ENCODE data around the gene CYP21A2.

Gene CYP21A2

DNA sequence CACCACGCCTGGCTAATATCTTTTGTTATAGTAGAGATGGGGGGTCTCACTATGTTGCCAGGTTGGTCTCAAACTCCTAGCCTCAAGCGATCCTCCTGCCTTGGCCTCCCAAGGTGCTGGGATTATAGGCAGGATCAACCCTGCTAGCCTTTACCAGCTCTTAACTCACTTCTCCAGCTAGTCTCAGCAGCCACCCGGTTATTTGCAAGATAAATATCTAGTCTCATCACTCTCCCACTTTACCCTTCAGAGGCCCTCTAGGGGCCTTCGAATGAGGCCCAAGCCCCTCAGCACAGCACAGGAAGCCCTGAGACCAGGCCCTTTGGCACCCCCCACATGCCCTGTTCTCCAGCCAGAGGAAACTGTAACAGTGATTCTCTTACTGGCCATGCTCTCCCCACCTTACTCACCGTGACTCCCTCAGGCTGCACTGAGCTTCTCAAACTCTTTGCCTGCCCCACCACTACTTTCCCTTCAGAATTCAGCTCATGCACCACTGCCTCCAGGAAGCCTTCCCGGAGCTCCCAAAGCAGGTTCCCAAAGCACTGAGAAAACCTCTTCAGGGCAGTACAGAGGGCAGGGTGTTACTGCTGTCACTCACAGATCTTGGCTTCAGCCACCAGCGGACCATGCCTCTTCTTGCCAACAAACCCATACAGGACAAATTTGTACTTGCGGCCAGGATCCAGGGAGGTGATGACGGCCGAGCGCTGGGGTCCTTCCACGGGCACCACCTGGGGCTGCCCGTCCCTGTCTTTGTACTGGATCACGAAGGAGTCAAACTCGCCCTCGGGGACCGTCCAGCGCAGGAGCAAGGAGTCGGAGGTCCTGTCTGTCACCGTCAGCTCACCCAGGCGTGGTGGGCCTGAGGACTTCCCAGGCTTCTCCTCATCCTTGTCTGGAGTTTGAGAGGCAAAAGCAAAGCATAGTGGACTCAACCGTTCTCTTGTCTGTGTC lies 45.9 kb downstream of the CYP21A2 start:
- DNase-seq = no peak

DNA sequence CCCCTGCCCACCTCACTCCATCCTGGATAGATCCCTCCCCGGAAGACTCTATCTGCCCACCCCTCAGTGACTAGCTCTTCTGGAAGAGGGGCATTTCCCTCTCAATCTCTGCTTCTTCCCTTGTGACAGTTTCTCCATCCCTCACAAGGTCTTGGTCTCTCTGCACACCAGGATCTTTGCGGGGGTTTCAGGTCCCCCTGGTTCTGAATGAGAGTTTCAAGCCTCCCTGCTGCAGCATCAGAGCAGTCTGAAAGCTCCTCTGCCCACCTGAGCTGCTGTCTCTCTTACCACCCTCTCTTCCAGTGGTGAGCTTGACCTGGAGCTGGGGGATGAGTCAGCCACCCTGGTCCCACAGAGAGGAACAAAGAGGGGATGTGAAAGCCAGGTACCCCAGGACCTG lies 46.6 kb downstream of the CYP21A2 start:
- no peak for DNase-seq

DNA sequence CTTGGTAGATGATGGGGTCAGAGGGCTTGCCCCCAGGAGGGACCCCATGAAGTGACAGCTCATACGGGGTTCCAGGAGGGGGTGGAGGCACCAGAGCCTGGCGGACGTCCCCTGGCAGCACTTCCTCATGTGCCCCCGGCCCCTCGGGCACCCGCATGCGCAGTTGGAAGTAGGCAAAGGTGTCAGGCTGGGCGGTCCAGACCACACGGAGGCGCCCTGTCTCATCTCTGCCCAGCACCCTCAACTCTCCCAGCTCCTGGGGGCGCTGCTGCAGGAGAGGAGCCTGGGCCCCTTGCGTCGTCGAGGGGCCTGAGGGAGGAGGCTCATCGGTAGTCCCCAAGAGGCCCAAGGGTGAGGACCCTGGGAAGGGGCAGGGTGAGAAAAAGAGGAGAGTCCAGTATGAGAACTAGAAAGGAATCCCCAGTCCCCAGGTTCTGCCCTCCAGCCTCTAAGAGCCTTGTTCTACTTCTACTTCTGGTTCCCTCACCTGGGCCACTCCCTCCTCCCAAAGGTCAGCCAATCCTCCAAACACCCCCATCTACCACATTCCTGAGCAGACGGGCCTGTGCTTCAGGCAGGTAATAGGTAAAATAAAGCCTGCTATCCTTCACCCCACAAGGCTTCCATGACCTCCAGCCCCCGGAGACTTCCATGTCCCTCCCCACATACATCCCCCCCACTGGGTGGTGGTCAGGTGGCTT lies 47.7 kb downstream of the CYP21A2 start:
- no peak for DNase-seq

DNA sequence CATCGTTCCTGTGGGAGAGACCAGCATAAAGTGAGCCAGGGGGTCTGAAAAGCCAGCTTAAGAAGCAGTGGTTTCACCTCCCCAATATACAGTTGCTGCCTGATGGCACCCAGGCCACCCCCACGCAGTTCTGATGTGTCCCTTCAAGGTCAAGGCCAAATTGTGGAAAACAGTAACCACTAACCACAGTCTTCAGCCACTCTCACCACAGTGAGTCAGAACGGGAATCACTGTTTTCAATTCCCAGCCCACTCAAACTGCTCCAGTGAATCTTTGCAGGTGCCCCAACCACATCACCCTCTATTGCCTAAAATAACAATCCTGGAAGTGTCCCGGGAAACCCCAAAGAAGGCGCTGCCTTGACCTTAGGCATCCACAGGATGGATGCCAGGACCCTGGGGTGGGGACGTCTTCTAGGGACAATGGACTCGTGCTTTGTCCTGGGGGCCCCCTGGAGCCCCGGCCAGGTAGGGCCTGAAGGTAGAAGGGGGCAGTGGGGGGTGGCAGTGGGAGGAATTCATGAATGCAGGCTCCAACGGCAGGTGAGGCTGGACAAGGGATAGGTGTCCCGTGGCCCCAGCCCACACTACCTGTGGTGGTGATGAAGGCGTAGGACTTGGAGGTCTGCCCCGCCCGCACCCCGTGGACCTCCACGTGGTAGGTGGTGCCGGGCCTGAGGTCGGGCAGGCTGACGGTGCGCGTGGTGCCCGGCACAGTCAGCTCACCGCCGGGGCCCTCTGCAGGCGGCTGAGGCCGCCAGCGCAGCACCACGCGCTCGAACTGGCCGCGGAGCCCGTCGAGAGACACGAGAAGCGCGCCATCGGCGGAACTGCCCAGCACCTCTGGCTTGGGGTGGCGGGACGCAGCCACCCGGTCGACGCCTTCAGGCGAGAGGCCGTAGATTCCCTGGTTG lies 48.7 kb downstream of the CYP21A2 start:
- DNase-seq = no peak

DNA sequence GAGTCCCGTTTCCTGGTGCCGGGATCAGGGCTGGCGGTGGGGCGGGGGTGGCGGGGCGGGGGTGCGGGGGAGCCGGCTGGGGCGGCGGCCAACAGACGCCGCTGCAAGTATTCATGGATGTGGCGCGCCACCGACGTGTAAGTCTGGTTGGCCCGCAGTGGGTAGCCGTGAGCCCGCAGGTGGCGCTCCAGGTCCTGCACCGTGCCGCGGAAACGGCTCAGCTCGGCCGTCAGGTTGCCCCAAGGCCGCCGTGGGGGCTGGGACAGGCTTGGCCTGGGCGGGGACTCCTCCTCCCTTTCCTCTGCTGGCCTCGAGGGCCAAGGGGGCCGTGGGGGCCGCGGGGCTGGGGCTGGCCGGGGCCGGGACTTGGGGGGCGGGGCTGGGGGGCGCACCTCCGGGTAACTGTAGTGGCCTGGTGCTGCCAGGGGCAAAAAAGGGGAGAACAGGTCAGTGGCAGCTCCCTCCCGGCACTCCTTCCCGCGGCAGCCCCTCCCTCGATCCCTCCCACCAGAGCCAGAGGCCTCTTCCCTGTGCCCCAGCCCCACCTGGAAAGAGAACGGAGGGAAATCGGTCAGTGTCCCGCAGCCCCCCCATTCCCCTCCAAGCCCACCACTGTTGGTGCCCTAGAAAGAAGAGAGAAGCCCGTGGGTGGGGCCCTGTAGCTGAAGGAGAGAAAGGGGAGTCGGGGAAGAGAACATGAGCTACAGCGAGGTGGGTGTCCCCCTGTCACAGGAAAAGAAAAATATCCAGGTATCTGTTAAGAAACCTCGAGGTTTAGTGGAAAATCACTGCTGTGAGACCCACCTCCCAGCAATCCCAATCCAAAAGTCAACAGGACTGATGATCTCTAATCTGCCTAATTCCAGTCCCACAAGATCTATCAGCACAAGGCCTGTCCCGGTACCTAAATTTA lies 49.6 kb downstream of the CYP21A2 start:
- no peak for DNase-seq

DNA sequence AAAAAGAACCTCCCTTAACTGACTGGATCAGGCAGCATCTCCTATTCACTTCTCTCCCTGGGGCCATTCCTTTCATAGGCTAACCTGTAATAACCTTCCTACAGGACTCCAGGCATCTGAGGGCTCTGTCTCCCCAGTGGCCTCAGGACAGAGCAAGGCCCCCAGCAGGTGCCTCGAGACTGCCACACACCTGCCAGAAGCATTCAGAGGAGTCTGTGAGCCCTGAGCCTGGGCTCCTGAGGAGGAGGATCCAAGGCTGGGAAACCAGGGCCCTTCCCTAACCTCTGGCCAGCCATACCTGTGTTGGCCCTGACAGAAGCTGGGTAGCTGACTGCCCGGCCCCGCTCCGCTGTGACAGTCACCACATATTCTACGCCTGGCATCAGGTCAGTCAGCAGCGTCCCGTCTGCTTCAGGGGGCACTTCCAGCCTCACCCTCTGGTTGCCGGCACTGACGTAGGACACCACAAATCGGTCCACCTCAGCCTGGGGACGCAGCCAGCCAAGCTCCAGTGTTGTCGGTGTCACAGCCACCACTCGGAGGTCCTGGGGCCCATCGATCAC lies 50.4 kb downstream of the CYP21A2 start:
- DNase-seq = no peak

DNA sequence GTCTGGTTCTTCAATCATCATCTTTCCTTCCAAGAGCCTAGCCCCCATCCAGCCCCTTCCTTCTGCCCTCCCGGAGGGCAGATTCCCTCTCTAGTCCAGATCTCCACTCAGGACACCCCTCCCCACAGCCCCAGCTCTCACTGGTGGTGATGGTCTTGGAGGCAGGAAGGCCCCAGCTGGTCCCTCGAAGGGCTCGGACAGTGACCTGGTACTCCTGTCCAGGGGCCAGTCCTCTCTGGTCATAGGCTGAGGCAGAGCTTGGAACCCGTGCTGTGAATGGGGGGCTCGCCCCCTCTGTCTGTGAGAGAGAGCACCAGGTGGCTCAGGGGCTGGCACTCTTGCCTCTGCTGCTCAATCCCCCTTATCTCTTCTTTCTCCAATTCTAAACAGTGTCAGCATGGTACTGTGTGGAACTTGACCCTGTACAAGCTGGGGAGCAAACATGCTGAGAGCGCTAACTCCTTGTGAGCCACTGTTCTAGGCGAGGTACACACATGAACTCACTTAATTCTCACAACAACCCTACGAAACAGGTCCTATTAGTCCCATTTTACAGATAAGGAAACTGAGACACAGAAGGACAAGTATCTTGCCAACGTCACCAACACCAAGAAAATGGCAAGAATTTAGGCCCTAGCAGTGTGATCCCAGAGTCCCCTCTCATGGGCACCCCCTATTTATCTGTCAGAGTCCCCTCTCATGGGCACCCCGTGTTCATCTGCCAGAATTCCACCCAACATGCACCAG lies 51.0 kb downstream of the CYP21A2 start:
- DNase-seq = no peak

Measured in NK-92 treated with Interleukin-12 subunit alpha and Interleukin-12 subunit beta, amount 100 ng/mL, for 24 hours (cell line).